ENCODE results near the gene MINDY4.

Gene MINDY4

DNA sequence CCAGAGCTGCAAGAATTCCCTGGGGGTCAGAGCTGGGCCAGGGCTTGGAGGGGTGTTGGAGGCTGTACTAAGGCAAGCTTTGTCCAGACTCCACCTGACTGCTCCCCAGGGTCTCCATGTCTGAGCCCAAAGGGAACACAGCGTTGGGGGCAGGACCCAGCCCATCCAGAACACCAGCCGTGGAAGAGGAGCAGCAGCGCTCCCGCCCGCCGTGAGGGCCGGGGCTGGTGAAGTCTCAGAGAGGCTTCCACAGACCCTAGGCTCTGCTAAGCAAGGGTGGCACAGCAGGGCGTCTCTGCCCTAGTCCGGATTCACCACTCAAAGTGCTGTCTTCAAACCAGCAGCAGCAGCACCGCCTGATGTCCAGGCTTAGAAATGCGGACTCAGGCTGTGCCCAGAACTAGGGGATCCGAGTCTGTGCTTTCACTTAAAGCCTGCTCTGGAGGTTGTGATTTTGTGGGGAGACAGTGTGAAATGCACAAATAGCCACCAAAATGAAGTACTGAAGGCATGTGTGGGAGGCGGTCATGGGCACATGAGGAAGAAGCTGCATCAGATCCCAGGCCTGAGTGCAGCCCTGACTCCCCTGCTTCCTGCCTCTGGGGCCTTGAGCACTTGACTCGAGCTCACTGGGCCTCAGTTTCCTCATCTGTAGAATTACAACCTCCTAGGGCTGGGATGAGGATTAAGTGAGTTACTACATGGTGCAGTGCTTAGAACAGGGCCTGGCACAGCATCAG lies 123.8 kb downstream of the MINDY4 start:
- TF ChIP-seq, protein P1, sequence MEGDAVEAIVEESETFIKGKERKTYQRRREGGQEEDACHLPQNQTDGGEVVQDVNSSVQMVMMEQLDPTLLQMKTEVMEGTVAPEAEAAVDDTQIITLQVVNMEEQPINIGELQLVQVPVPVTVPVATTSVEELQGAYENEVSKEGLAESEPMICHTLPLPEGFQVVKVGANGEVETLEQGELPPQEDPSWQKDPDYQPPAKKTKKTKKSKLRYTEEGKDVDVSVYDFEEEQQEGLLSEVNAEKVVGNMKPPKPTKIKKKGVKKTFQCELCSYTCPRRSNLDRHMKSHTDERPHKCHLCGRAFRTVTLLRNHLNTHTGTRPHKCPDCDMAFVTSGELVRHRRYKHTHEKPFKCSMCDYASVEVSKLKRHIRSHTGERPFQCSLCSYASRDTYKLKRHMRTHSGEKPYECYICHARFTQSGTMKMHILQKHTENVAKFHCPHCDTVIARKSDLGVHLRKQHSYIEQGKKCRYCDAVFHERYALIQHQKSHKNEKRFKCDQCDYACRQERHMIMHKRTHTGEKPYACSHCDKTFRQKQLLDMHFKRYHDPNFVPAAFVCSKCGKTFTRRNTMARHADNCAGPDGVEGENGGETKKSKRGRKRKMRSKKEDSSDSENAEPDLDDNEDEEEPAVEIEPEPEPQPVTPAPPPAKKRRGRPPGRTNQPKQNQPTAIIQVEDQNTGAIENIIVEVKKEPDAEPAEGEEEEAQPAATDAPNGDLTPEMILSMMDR (conservative IDR thresholded peaks at IDR 0.05; ENCODE audit: low read length): peak; percentile 26
- H3K4me3 ChIP-seq (ENCODE audit: low read length): no peak overlapping the region
- DNase-seq (ENCODE audit: low read depth): no peak

DNA sequence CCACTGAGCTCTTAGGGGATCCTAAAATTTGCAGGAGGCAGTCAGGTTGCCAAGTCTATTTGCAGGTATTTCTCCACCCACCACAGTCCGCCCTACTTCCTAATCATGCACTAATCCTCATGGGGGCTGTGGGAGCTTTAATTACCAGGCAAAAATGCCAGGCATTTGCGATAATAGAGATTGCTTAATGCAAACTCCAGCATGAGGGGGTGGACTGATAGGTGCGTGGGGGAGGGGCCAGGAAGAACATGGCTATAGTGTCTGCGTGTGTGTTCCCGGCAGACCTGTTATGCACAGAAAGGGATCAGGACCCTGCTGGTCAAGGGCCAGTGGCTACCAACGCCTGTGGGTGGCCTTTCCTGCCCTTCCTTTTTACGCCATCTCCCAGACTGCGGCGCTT lies 124.8 kb downstream of the MINDY4 start:
- TF ChIP-seq, protein P1 (conservative IDR thresholded peaks at IDR 0.05; ENCODE audit: low read length): no peak
- no peak overlapping the region for H3K4me3 ChIP-seq (ENCODE audit: low read length)
- DNase-seq (ENCODE audit: low read depth): no peak

DNA sequence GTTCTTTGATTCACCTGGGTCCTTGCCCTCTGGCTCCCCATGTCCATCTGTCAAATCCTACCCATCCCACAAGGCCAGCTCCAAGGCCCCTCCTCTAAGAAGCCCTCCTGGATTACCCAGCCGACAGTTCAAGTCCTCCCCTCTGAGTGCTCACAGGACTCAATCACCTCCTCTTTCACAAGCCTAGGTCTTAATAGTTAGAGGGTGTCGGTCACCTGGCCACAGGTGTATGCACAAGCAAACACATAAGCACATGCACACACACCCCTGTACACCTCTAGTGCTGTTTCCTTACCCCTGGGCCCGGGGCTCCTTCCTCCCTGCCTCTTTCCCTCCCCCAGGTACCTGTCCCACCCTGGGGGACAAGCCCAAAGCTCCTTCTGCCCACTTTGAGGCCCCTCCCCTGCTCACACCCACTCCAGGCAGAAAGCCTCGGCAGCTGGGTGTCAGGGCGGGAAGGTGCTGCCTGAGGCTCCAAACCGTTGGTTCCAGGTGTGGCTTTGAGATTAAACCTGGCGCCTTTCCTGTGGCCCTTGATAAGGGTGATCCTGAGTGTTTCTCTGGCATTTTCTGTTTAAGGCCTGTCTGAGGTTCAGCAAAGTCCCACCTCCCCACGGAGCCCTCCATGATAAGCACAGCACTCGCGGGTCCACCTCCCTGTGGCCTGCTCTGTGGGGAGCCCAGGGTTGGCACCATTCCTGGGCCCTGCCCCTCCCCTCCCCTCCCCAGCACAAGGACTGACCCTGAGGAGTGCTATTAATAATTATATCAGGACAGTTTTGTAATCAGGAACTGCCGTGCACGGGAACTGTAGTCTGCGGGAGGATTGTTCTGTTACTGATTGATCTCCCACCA lies 125.8 kb downstream of the MINDY4 start:
- no peak for DNase-seq (ENCODE audit: low read depth)
- no peak overlapping the region for H3K4me3 ChIP-seq (ENCODE audit: low read length)
- TF ChIP-seq, protein P1 (conservative IDR thresholded peaks at IDR 0.05; ENCODE audit: low read length): no peak

DNA sequence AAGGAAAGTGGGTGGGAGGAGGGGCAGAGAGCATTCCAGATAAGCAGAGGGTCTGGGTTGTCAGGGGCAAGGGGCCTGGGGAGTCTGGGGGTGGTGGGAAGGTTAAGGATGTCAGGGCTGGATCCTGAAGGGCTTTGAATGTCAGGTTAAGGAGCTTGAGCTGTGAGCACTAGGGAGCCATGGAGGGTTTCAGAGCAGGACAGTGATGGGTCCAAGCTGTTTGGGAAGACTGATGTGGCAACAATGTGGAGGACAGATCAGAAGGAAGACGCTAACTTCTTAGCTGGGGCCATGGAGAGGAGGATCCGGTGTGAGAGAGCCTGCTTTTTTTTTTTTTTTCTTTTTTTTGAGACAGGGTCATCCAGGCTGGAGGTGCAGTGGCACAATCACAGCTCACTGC lies 126.6 kb downstream of the MINDY4 start:
- no peak overlapping the region for H3K4me3 ChIP-seq (ENCODE audit: low read length)
- DNase-seq (ENCODE audit: low read depth): no peak
- TF ChIP-seq, protein P1 (conservative IDR thresholded peaks at IDR 0.05; ENCODE audit: low read length): no peak

DNA sequence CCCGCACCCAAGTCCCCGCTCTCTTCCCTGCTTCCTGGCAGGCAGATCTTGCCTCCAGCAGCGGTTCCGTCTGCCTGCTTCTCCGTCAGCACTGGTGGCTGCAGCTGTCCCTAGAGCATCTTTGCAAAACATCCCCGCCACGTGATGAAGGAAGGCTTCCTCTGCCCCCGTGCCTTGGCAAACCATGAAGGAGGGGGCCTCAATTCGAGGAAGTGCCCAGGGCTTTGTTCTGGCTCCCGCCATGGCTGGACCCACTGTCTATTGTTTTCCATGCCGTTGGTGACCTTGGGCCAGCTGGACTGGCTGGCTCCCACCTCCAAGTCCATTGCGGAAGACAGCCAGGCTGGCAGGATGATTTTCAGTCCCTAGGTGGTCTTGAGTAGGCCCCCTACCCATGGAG lies 127.2 kb downstream of the MINDY4 start:
- H3K4me3 ChIP-seq (ENCODE audit: low read length): no peak overlapping the region
- DNase-seq (ENCODE audit: low read depth): no peak

DNA sequence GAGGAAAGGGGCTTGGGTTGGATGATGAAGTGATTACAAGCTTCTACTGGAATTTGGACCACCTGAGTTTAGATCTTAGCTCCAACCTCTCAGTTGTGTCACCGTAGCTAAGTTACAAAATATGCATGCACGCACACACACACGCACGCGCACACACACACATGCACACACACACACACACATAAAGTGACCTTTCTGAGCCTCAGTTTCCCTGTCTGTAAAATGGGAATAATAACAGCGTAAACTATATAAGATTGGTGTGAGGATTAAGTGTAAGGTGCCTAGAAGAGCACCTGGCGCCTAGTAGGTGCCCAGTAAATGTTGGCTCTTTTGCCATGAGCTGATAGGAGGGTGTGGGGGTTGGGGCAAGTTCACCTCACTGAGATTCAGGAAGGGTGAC lies 127.8 kb downstream of the MINDY4 start:
- TF ChIP-seq, protein P1 (conservative IDR thresholded peaks at IDR 0.05; ENCODE audit: low read length): no peak
- H3K4me3 ChIP-seq (ENCODE audit: low read length): no peak overlapping the region
- DNase-seq (ENCODE audit: low read depth): no peak

More for the DNA sequence above, 127.2 kb downstream of the MINDY4 start:
- TF ChIP-seq, protein P1 (conservative IDR thresholded peaks at IDR 0.05; ENCODE audit: low read length): no peak
